Liver (tissue), 9 donors: ENCODE measurements around the gene CC2D1B. TPM values are rescaled to one million over a fixed set of nuclear protein-coding genes. Genes with fewer than 3 reads are reported as not detected.
"Not testable (repeated sequence)": the region's sequence is repeated elsewhere in the genome, so short reads cannot be mapped to it uniquely, and the experiment has no call there.

ENCODE experiments used
- DNase-seq: peaks from one replicate; pipeline ENCODE4 v3.0.0-alpha.2; 2017; ENCODE audit warnings: low spot score
- H3K27ac ChIP-seq, 2 donors: one replicate each; pipeline ENCODE4 v1.7.0; 2013; ENCODE audit warnings: inconsistent platforms in 2 of 2, low read length in 2 of 2, control low read depth in 1 of 2, low read depth in 1 of 2, mild to moderate bottlenecking in 1 of 2
- H3K27me3 ChIP-seq, 4 donors: one replicate each; pipeline versions ENCODE4 v1.6.1 to v1.7.0; 2013; ENCODE audit warnings: low read length in 3 of 4, inconsistent platforms in 1 of 4, mild to moderate bottlenecking in 1 of 4, moderate library complexity in 1 of 4; ENCODE audit not compliant: control insufficient read depth in 4 of 4, insufficient read depth in 4 of 4
- H3K36me3 ChIP-seq, 4 donors: one replicate each; pipeline versions ENCODE4 v1.6.1 to v1.7.0; 2013; ENCODE audit warnings: low read length in 3 of 4, mild to moderate bottlenecking in 3 of 4, low read depth in 1 of 4, moderate library complexity in 1 of 4; ENCODE audit not compliant: control insufficient read depth in 4 of 4, insufficient read depth in 3 of 4
- H3K4me1 ChIP-seq, 4 donors: one replicate each; pipeline versions ENCODE4 v1.6.1 to v1.7.0; 2013; ENCODE audit warnings: low read length in 3 of 4, mild to moderate bottlenecking in 3 of 4, moderate library complexity in 1 of 4; ENCODE audit not compliant: control insufficient read depth in 4 of 4, insufficient read depth in 4 of 4
- H3K4me3 ChIP-seq, 3 donors: one replicate each; pipeline versions ENCODE4 v1.6.1 to v1.7.0; 2013; ENCODE audit warnings: low read length in 3 of 3, control low read depth in 1 of 3, low read depth in 1 of 3, mild to moderate bottlenecking in 1 of 3
- H3K9ac ChIP-seq, 2 donors: one replicate each; pipeline ENCODE4 v1.7.0; 2013; ENCODE audit warnings: low read length in 2 of 2, mild to moderate bottlenecking in 2 of 2, moderate library complexity in 2 of 2, control low read depth in 1 of 2, low read depth in 1 of 2
- H3K9me3 ChIP-seq, 4 donors: one replicate each; pipeline versions ENCODE4 v1.6.1 to v1.7.0; 2013; ENCODE audit warnings: low read length in 3 of 4; ENCODE audit not compliant: control insufficient read depth in 4 of 4
- EGR1 ChIP-seq, 2 donors: IDR thresholded peaks; 2 replicates each; pipeline ENCODE4 v1.6.1; 2016 to 2018; ENCODE audit warnings: antibody characterized with exemption in 2 of 2, low read depth in 2 of 2
- FOXA2 ChIP-seq: IDR thresholded peaks from 2 replicates; pipeline ENCODE4 v1.6.1; 2016; ENCODE audit warnings: antibody characterized with exemption
- GABPA ChIP-seq, 2 donors: IDR thresholded peaks in 1 of 2; conservative IDR thresholded peaks in 1 of 2; 2 replicates each; pipeline ENCODE4 v1.6.1; 2016; ENCODE audit warnings: antibody characterized with exemption in 2 of 2, mild to moderate bottlenecking in 1 of 2, moderate library complexity in 1 of 2
- HNF4A ChIP-seq, 2 donors: conservative IDR thresholded peaks; 2 replicates each; pipeline ENCODE4 v1.6.1; 2016; ENCODE audit warnings: antibody characterized with exemption in 2 of 2, mild to moderate bottlenecking in 2 of 2
- JUND ChIP-seq, 2 donors: IDR thresholded peaks; 2 replicates each; pipeline ENCODE4 v1.6.1; 2016; ENCODE audit warnings: antibody characterized with exemption in 2 of 2
- MAX ChIP-seq: IDR thresholded peaks from 2 replicates; pipeline ENCODE4 v1.6.1; 2016; ENCODE audit warnings: antibody characterized with exemption
- RAD21 ChIP-seq, 2 donors: IDR thresholded peaks; 2 replicates each; pipeline ENCODE4 v1.6.1; 2016; ENCODE audit warnings: antibody characterized with exemption in 2 of 2, mild to moderate bottlenecking in 2 of 2
- RXRA ChIP-seq, 2 donors: IDR thresholded peaks; 2 replicates each; pipeline ENCODE4 v1.6.1; 2017 to 2018; ENCODE audit warnings: antibody characterized with exemption in 2 of 2, mild to moderate bottlenecking in 1 of 2
- SP1 ChIP-seq: IDR thresholded peaks from 2 replicates; pipeline ENCODE4 v1.6.1; 2018; ENCODE audit warnings: antibody characterized with exemption, mild to moderate bottlenecking
- TAF1 ChIP-seq: conservative IDR thresholded peaks from 2 replicates; pipeline ENCODE4 v1.6.1; 2016; ENCODE audit warnings: antibody characterized with exemption, mild to moderate bottlenecking
- YY1 ChIP-seq: IDR thresholded peaks from 2 replicates; pipeline ENCODE4 v1.6.1; 2016; ENCODE audit warnings: antibody characterized with exemption, mild to moderate bottlenecking
- WGBS: extraction: QIAGEN DNeasy Blood & Tissue Kit; methylation state at CpG from one replicate; pipeline ENCODE4 v1.1.7; 2013; 5-methylcytosine and 5-hydroxymethylcytosine counted together
- polyA plus RNA-seq, 2 donors: library from polyadenylated mRNA; stranded (reverse) in 1 of 2; unstranded in 1 of 2; fragments of 200-250 nt in 1 of 2; fragments of >200 nt in 1 of 2; fragmentation: Nextera tagmentation in 1 of 2; extraction: Ambion mirVana in 1 of 2; gene quantifications; one replicate each; pipeline versions ENCODE4 v1.2.1 to v1.2.3, GENCODE V29; 2013 to 2015
- total RNA-seq, 2 donors: library from RNA; depleted of rRNA; stranded (reverse); fragments of >200 nt; gene quantifications; one replicate each; pipeline ENCODE4 v1.2.3, GENCODE V29; 2014
- TF ChIP-seq, protein P1 (sequence below): IDR thresholded peaks from 2 replicates; pipeline ENCODE4 v1.6.1; 2016; ENCODE audit warnings: antibody characterized with exemption
- TF ChIP-seq, protein P2 (sequence below): IDR thresholded peaks from 2 replicates; pipeline ENCODE4 v1.6.1; 2016; ENCODE audit warnings: antibody characterized with exemption, mild to moderate bottlenecking
- donor health status: healthy.
- donor health status: healthy.
- donor health status: healthy.
- donor health status: healthy.
- donor health status: healthy.

Gene CC2D1B
- total and polyA plus RNA-seq, 4 donors: 4.5 to 15.7 (median 7.5) TPM

DNA sequence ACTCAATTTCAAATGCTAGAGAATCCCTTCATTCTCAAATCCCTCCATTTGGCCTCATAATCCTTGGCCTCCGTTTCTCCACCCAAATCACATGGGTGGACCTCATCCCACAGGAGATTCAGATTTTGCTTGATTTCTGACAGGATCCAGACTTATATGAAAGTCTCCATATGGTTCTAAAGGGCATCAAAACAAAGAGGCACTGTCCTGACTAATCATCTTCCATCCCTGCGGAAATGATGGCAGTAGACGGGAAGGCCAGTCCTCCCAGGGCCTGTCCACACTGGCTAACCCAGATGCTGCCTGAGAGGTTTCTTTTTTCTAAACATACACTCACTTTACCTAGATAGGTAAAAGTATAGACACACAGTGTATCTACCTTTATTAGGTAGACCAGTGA, 19.4 kb upstream of the CC2D1B start:
- TF ChIP-seq YY1: no peak
- Histone ChIP-seq H3K9me3 (no peaks in the 10 kb centered on the region), H3K27ac (no peak overlapping the region), H3K9ac (no peak overlapping the region), H3K27me3 (no peaks in the 10 kb centered on the region), H3K36me3 (no peaks in the 10 kb centered on the region), H3K4me3 (no peak overlapping the region), H3K4me1 (no peaks in the 10 kb centered on the region)
- no peak for DNase-seq
- WGBS: 96% methylated on average over 3 of the region's 3 CpGs

DNA sequence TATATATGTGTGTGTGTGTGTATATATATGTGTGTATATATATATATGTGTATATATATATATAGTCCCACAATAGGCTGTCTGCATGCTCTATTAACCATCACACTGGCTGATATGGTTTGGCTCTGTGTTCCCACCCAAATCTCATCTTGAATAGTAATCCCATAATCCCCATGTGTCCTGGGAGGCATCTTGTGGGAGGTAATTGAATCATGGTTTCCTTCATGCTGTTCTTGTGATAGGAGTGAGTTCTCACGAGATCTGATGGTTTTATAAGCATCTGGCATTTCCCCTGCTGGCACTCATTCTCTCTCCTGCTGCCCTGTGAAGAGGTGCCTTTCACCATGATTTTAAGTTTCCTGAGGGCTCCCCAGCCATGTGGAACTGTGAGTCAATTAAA, 3.8 kb upstream of the CC2D1B start:
- not testable (repeated sequence) for DNase-seq, H3K36me3 ChIP-seq, H3K27me3 ChIP-seq, H3K9ac ChIP-seq, H3K9me3 ChIP-seq, H3K4me3 ChIP-seq, H3K27ac ChIP-seq
- peaks cover 0 to 13% (median 10%) of the 10 kb centered on the region in 4 donors for H3K4me1 ChIP-seq
- WGBS: 91% methylated on average over 1 of the region's 1 CpG

- H3K9me3 ChIP-seq: no peaks in the 10 kb centered on the region
- no peaks in the 10 kb centered on the region for H3K36me3 ChIP-seq
- peak; percentile 60 for DNase-seq
- peak overlapping the region in 2 of 3 donors; percentile 55 for H3K4me3 ChIP-seq
- H3K9ac ChIP-seq: peak overlapping the region in 1 of 2 donors; percentile 31
- H3K27ac ChIP-seq: no peak overlapping the region
- TF ChIP-seq RAD21 (IDR thresholded peaks at IDR 0.05): peak in 1 of 2 donors; percentile 50
- TF ChIP-seq, protein P1, sequence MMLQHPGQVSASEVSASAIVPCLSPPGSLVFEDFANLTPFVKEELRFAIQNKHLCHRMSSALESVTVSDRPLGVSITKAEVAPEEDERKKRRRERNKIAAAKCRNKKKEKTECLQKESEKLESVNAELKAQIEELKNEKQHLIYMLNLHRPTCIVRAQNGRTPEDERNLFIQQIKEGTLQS: no peak
- 6% methylated on average over 51 of the region's 51 CpGs for WGBS
- H3K27me3 ChIP-seq: no peaks in the 10 kb centered on the region
- peaks cover 4 to 24% (median 17%) of the 10 kb centered on the region in 4 donors for H3K4me1 ChIP-seq
Measured at GRCh38 chr1:52368383-52369172, 2.6 kb upstream of the CC2D1B start.

DNA sequence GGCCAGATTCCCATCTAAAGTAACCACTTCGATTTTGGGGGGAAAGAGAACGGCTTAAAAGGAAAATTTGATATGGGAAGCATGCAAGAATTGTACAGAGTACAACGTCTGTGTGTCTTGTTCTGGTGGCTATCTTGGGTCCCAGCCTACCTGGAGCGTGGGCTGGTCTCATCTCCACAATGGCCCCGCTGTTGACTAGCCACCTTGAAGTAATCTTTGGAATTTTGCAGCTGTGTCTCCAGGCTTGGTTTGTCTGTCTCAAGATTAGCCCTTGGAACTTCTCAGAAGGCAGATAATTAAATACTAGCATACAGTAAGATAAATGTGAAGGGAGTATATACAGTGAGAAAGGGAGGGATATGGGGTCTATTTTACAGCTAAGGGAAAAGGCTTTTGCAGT, 1.3 kb upstream of the CC2D1B start:
- H3K9ac ChIP-seq: no peak overlapping the region
- DNase-seq: no peak
- 95% methylated on average over 5 of the region's 5 CpGs for WGBS
- H3K9me3 ChIP-seq: no peaks in the 10 kb centered on the region
- H3K27me3 ChIP-seq: no peaks in the 10 kb centered on the region
- no peak overlapping the region for H3K27ac ChIP-seq
- TF ChIP-seq FOXA2 (no peak), YY1 (no peak), MAX (no peak), SP1 (no peak), EGR1 (IDR thresholded peaks at IDR 0.05; ENCODE audit: low read depth in 2 of 2) (no peak), RXRA (IDR thresholded peaks at IDR 0.05) (no peak)
- no peak overlapping the region for H3K4me3 ChIP-seq
- H3K4me1 ChIP-seq: peaks cover 4 to 24% (median 17%) of the 10 kb centered on the region in 4 donors
- H3K36me3 ChIP-seq: peaks cover 0 to 5% (median 2%) of the 10 kb centered on the region in 4 donors

- 33% methylated on average over 8 of the region's 8 CpGs for WGBS
- peaks cover 0 to 13% (median 9%) of the 10 kb centered on the region in 4 donors for H3K36me3 ChIP-seq
- H3K4me3 ChIP-seq: peak overlapping the region; percentile 46 to 90 (median 59)
- H3K27me3 ChIP-seq: no peaks in the 10 kb centered on the region
- H3K9ac ChIP-seq: no peak overlapping the region
- no peak for DNase-seq
- H3K4me1 ChIP-seq: peaks cover 4 to 24% (median 17%) of the 10 kb centered on the region in 4 donors
- peak overlapping the region; percentile 72 to 90 for H3K27ac ChIP-seq
- H3K9me3 ChIP-seq: no peaks in the 10 kb centered on the region
- TF ChIP-seq HNF4A (conservative IDR thresholded peaks at IDR 0.05) (peak in 1 of 2 donors; percentile 13), TAF1 (no peak), SP1 (no peak), GABPA (IDR thresholded peaks at IDR 0.05 in 1 of 2, conservative IDR thresholded peaks at IDR 0.05 in 1 of 2) (no peak), JUND (IDR thresholded peaks at IDR 0.05) (no peak), RAD21 (IDR thresholded peaks at IDR 0.05) (no peak)
- TF ChIP-seq, protein P2, sequence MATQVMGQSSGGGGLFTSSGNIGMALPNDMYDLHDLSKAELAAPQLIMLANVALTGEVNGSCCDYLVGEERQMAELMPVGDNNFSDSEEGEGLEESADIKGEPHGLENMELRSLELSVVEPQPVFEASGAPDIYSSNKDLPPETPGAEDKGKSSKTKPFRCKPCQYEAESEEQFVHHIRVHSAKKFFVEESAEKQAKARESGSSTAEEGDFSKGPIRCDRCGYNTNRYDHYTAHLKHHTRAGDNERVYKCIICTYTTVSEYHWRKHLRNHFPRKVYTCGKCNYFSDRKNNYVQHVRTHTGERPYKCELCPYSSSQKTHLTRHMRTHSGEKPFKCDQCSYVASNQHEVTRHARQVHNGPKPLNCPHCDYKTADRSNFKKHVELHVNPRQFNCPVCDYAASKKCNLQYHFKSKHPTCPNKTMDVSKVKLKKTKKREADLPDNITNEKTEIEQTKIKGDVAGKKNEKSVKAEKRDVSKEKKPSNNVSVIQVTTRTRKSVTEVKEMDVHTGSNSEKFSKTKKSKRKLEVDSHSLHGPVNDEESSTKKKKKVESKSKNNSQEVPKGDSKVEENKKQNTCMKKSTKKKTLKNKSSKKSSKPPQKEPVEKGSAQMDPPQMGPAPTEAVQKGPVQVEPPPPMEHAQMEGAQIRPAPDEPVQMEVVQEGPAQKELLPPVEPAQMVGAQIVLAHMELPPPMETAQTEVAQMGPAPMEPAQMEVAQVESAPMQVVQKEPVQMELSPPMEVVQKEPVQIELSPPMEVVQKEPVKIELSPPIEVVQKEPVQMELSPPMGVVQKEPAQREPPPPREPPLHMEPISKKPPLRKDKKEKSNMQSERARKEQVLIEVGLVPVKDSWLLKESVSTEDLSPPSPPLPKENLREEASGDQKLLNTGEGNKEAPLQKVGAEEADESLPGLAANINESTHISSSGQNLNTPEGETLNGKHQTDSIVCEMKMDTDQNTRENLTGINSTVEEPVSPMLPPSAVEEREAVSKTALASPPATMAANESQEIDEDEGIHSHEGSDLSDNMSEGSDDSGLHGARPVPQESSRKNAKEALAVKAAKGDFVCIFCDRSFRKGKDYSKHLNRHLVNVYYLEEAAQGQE: no peak
Measured at GRCh38 chr1:52366517-52366827, 467 bp upstream of the CC2D1B start.
